Gastrocnemius medialis (tissue), 4 donors: ENCODE data around the gene CTRB2. TPM values are rescaled to one million over a fixed set of nuclear protein-coding genes. Genes with fewer than 3 reads are reported as not detected.
"Not testable (repeated sequence)": the region's sequence is repeated elsewhere in the genome, so short reads cannot be mapped to it uniquely, and the experiment has no call there.

Source experiments
- ATAC-seq, 2 donors: fragments of 150-250 bp; one replicate each; pipeline ENCODE4 v1.9.1; 2016
- DNase-seq, 2 donors: peaks; one replicate each; pipeline ENCODE4 v3.0.0-alpha.2; 2019
- H3K27ac ChIP-seq, 4 donors: fragments of 200-600 bp; sonication (generic); 1 replicate in 1 of 4; 2 replicates in 3 of 4; pipeline ENCODE4 v1.5.1; 2016 to 2018; ENCODE audit warnings: mild to moderate bottlenecking in 2 of 4, moderate library complexity in 1 of 4
- H3K27me3 ChIP-seq, 3 donors: fragments of 200-600 bp; sonication (generic) in 2 of 3; 1 replicate in 1 of 3; 2 replicates in 2 of 3; pipeline versions ENCODE4 v1.5.1 to v1.6.0; 2016 to 2019; ENCODE audit warnings: mild to moderate bottlenecking in 1 of 3, moderate library complexity in 1 of 3
- H3K36me3 ChIP-seq, 2 donors: fragments of 200-600 bp; sonication (generic) in 1 of 2; one replicate each; pipeline ENCODE4 v1.5.1; 2017 to 2018
- H3K4me1 ChIP-seq, 2 donors: fragments of 200-600 bp; sonication (generic) in 1 of 2; one replicate each; pipeline ENCODE4 v1.5.1; 2016 to 2017; ENCODE audit warnings: mild to moderate bottlenecking in 2 of 2
- H3K4me3 ChIP-seq, 4 donors: fragments of 200-600 bp; sonication (generic) in 3 of 4; 1 replicate in 1 of 4; 2 replicates in 3 of 4; pipeline ENCODE4 v1.5.1; 2016 to 2019; ENCODE audit warnings: mild to moderate bottlenecking in 2 of 4
- H3K9me3 ChIP-seq, 3 donors: fragments of 200-600 bp; sonication (generic) in 2 of 3; 1 replicate in 1 of 3; 2 replicates in 2 of 3; pipeline ENCODE4 v1.5.1; 2016 to 2019
- CTCF ChIP-seq, 5 experiments: fragments of 450-650 bp in 3 of 5; fragments of 200-600 bp in 2 of 5; sonication (generic) in 2 of 5; IDR thresholded peaks in 4 of 5; conservative IDR thresholded peaks in 1 of 5; 1 replicate in 4 of 5; 2 replicates in 1 of 5; pipeline ENCODE4 v1.5.1; 2016 to 2019; ENCODE audit warnings: antibody characterized with exemption in 5 of 5, mild to moderate bottlenecking in 3 of 5, moderate library complexity in 3 of 5
- POLR2A ChIP-seq, 2 donors: fragments of 450-650 bp; IDR thresholded peaks; one replicate each; pipeline ENCODE4 v1.6.1; 2017; ENCODE audit warnings: antibody characterized with exemption in 2 of 2, mild to moderate bottlenecking in 2 of 2, moderate library complexity in 2 of 2
- in situ Hi-C, 4 donors: fragments of 200-750 bp; cut with MboI; loops; one replicate each; pipeline versions ENCODE4 v1.15.0 to v1.8.0; 2017; ENCODE audit warnings: low sequenced_read_pairs in 4 of 4
- intact Hi-C: fragments of 100-400 bp; cut with DNase I; formaldehyde crosslinking; loops from one replicate; pipeline ENCODE4 v1.15.1; 2023; ENCODE audit warnings: low total_unique reads
- total RNA-seq, 4 donors: library from RNA; depleted of rRNA; stranded (reverse); fragments of >200 nt; gene quantifications; one replicate each; pipeline versions ENCODE4 v1.1.0 to v1.2.3, GENCODE V29; 2016

CTRB2 gene
- total RNA-seq, 4 donors from 2014 or later, result 3.0 TPM; not detected in 3

- Histone ChIP-seq H3K36me3 (no peaks in the 10 kb centered on the region), H3K9me3 (no peaks in the 10 kb centered on the region), H3K4me3 (no peak overlapping the region), H3K4me1 (no peaks in the 10 kb centered on the region), H3K27ac (peak overlapping the region in 1 of 4 donors; percentile 67), H3K27me3 (no peaks in the 10 kb centered on the region)
- TF ChIP-seq POLR2A (IDR thresholded peaks at IDR 0.05) (no peak), CTCF (IDR thresholded peaks at IDR 0.05 in 4 of 5, conservative IDR thresholded peaks at IDR 0.05 in 1 of 5) (no peak)
- in situ Hi-C loops (loop anchor here in 1 of 4 donors (25.0 kb wide), 1 partner anchor 546 kb away; no protein-coding TSS in a partner anchor), intact Hi-C loops (no loop called here)
- DNase-seq, result no peak
- ATAC-seq, result no peak
Observed at GRCh38 chr16:75216576-75216975, 9.6 kb upstream of the CTRB2 start.

GRCh38 chr16:75216127-75216526, 9.2 kb upstream of the CTRB2 start:
- TF ChIP-seq CTCF (IDR thresholded peaks at IDR 0.05 in 4 of 5, conservative IDR thresholded peaks at IDR 0.05 in 1 of 5), result no peak
- TF ChIP-seq POLR2A (IDR thresholded peaks at IDR 0.05), result no peak
- ATAC-seq (no peak), DNase-seq (no peak)
- in situ Hi-C loops, result loop anchor here in 1 of 4 donors (25.0 kb wide), 1 partner anchor 546 kb away; no protein-coding TSS in a partner anchor
- H3K9me3 ChIP-seq, result no peaks in the 10 kb centered on the region
- no peaks in the 10 kb centered on the region for H3K36me3 ChIP-seq
- H3K27ac ChIP-seq, result no peak overlapping the region
- H3K4me3 ChIP-seq, result no peak overlapping the region
- no peaks in the 10 kb centered on the region for H3K4me1 ChIP-seq
- H3K27me3 ChIP-seq, result no peaks in the 10 kb centered on the region
- intact Hi-C loops, result no loop called here

GRCh38 chr16:75211286-75211685, 4.3 kb upstream of the CTRB2 start:
- ATAC-seq, H3K36me3 ChIP-seq, H3K4me3 ChIP-seq, DNase-seq, H3K4me1 ChIP-seq, H3K27ac ChIP-seq, intact Hi-C loops, H3K9me3 ChIP-seq, H3K27me3 ChIP-seq: not testable (repeated sequence)
- in situ Hi-C loops, result loop anchor here in 1 of 4 donors (25.0 kb wide), 1 partner anchor 551 kb away; no protein-coding TSS in a partner anchor

- ATAC-seq, result no peak
- Histone ChIP-seq H3K27me3 (no peaks in the 10 kb centered on the region), H3K27ac (no peak overlapping the region), H3K36me3 (no peaks in the 10 kb centered on the region), H3K4me3 (no peak overlapping the region), H3K4me1 (no peaks in the 10 kb centered on the region), H3K9me3 (no peaks in the 10 kb centered on the region)
- DNase-seq, result no peak
- TF ChIP-seq CTCF (IDR thresholded peaks at IDR 0.05 in 4 of 5, conservative IDR thresholded peaks at IDR 0.05 in 1 of 5) (no peak), POLR2A (IDR thresholded peaks at IDR 0.05) (no peak)
- intact Hi-C loops (loop anchor here (10.0 kb wide), 1 partner anchor 435 kb away; the partner anchor contains the start of genes KARS1 and TERF2IP), in situ Hi-C loops (loop anchor here in 1 of 4 donors (25.0 kb wide), 1 partner anchor 552 kb away; no protein-coding TSS in a partner anchor)
Observed at GRCh38 chr16:75209944-75210343, 3.0 kb upstream of the CTRB2 start.

GRCh38 chr16:75209514-75209913, 2.6 kb upstream of the CTRB2 start:
- not testable (repeated sequence) for DNase-seq, H3K27ac ChIP-seq, ATAC-seq, H3K4me3 ChIP-seq, H3K36me3 ChIP-seq, H3K9me3 ChIP-seq, H3K4me1 ChIP-seq, H3K27me3 ChIP-seq
- in situ Hi-C loops, result loop anchor here in 1 of 4 donors (25.0 kb wide), 1 partner anchor 553 kb away; no protein-coding TSS in a partner anchor
- intact Hi-C loops, result loop anchor here (10.0 kb wide), 1 partner anchor 435 kb away; the partner anchor contains the start of genes KARS1 and TERF2IP
